NCI-H226 (cell line): Measurements from ENCODE around the gene MRTFA.
"Not testable (repeated sequence)": the region's sequence is repeated elsewhere in the genome, so short reads cannot be mapped to it uniquely, and the experiment has no call there.

Experiments
- DNase-seq: peaks from one replicate; pipeline ENCODE4 v3.0.0-alpha.2; 2015

The MRTFA gene

DNA sequence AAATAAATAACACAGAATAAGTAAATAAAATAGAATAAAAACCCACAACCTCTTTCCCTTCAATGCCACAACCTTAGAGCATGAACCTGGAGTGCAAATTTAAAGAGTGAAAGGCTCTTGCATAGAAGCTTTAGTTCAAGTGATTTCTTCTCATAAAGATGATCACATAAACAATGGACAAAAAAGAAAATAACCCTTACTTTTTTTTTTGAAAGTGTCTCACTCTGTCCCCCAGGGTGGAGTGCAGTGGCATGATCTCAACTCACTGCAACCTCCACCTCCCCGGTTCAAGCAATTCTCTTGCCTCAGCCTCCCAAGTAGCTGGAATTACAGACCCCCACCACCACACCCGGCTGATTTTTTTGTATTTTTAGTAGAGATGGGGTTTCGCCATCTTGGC lies 10.7 kb downstream of the MRTFA start:
- DNase-seq = not testable (repeated sequence)

DNA sequence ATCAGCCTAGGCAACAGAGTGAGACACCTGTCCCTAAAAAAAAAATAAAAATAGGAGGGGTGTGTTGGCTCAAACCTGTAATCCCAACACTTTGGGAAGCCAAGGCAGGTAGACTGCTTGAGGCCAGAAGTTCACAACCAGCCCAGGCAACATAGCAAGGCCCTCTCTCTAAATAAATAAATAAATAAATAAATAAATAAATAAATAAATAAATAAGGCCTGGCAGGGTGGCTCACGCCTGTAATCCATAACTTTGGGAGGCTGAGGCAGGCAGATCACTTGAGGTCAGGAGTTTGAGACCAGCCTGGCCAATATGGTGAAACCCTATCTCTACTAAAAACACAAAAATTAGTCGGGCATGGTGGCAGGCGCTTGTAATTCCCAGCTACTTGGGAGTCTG lies 11.2 kb downstream of the MRTFA start:
- not testable (repeated sequence) for DNase-seq

DNA sequence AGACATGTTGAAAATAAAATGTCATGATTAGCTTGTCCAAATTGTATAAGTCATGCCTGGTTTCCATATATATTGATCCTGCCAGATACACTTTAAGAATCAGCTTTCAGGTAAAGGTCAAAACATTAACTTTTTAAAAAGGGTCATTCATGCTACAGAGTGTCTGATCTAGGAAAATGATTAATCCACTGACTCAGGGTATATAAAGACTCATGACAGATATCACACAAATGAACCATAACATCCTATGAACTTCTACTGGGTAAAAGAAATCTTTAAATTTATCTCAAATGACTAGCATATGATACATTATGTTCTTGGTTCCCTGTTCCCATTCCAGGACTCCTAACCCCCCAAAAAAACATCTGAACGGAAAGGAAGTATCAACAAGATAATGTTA lies 11.7 kb downstream of the MRTFA start:
- DNase-seq = no peak

DNA sequence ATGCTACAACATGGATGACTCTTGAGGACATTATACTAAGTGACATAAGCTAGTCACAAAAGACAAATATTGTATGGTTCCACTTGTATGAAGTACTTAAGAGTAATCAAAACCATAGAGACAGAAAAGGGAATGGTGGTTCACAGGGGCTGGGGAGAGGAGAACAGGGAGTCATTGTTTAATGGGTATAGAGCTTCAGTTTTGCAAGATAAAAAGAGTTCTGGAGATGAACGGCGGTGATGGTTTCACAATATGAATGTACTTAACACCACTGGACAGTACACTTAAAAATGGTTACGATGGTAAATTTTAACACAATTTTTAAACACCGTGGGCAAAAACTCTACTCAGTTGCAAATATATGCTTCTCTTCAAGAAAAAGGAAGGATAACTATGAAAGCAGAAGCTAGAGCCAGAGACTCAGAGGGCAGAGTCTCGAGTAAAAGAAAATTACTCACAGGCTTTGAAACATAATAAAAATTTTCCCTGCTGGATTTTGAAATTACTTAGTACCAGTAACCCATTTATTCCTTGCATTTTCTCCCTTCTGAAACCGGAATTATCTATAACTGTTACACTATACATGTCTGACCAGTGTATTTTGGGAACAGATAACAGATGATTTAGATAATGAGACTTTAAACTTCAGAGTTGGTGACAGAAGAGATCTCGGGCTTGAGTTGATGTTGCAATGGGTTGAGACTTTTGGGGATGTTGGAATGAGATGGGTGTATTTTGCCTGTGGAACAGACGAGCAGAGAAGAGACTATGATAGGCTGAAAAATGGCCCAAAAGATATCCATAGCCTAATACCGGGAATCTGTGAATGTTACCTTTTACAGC lies 15.0 kb downstream of the MRTFA start:
- no peak for DNase-seq

DNA sequence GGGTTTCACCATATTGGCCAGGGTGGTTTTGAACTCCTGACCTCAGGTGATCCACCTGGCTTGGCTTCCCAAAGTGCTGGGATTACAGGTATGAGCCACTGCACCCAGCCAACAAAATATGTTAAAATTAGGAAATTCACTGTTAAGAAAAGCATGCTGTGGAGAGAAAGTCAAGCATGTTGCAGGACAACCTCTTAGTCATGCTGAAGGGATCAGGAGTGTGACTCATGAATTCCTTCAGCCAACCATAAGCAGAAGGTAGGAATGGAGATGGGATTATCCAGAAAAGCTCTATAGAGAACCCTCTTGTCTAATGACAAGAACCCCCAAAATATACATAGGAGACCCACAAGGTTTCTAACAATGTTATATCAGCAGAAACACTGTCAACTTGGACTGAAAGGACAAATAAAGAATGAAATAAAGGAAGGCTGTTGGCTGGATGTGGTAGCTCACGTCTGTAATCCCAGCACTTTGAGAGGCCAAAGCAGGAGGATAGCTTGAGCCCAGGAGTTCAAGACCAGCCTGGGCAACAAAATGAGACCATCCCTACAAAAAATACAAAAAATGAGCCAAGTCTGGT lies 16.0 kb downstream of the MRTFA start:
- peak; percentile 40 for DNase-seq

DNA sequence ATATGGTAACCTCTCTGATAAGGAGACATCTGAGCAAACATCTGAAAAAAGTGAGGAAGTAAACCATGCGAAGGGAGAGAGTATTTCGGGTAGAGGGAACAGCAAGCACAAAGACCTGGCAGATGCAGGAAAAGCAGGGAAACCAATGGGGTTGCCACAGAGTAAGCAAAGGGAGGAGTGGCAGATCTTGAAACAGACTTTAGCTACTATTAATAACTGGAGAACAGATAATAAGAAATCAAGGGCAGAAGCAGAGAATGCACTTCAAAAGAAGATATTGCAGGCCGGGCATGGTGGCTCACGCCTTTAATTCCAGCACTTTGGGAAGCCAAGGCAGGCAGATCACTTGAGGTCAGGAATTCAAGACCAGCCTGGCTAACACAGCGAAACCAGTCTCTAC lies 18.1 kb downstream of the MRTFA start:
- no peak for DNase-seq

DNA sequence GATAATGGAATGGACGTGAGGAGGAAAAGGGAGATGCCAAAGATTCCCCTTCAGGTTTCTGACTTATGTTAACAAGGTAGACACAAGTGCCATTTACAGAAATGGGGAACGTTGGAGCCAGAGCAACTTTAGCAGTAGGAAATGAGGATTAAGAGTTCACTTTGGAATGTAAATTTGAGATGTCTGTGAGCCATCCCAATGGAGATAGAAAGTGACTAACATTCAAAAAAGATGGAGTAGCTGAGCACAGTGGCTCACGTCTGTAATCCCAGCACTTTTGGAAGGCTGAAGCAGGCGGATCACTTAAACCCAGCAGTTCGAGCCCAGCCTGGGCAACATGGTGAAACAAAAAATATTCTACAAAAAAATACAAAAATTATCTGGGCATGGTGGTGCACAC lies 19.9 kb downstream of the MRTFA start:
- DNase-seq = no peak

DNA sequence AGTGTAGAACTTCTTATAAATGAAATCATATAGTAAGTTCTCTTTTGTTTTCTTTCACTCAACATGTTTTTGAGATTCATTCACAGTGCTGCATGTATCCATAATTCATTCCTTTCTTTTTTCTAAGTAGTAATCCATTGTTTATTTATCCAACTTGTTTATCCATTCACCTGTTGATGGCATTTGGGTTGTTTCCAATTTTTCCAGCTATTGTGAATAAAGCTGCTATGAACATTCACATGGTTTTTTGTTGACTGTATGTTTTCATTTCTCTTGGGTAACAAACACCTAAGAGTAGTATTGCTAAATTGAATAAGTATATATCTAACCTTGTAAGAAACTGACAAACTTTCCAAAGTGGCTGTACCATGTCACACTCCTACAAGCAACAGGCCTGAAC lies 23.5 kb downstream of the MRTFA start:
- no peak for DNase-seq

DNA sequence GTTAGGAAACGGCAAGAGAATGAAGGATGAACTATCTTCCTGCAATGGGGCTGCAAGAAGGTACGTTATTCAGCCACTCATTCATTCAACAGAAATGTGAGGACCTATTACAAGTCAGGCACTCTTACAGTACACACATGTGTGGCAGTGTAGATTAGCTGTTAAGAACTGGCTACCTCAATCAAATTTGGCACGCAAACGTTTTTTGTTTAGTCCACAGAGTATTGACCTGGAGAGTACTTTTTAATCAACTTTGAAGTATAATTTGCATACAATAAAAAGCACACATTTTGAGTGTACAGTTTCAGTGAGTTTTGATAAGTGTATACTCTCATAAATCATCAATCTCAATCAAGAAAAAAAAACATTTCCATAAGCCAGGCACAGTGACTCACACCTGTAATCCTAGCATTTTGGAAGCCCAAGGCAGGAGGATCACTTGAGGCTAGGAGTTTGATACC lies 24.2 kb downstream of the MRTFA start:
- no peak for DNase-seq

DNA sequence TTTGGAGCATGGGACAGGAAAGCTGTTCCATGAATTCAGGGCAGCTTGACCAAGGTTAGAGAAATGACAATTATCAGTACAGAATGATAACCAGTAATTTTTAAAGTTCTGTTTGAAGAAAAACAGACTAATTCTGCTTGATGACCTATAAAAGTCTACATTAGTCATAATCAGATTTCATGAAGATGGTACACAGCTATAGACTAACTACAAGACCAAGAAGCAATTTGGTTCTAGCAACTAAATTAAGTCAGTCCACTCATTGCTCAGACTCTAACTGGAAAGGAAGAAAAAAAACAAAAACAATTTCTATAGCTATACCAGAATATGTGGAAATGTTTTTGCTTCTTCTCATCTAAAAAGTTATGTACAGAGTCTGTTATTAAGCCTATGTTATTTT lies 24.9 kb downstream of the MRTFA start:
- DNase-seq = no peak

DNA sequence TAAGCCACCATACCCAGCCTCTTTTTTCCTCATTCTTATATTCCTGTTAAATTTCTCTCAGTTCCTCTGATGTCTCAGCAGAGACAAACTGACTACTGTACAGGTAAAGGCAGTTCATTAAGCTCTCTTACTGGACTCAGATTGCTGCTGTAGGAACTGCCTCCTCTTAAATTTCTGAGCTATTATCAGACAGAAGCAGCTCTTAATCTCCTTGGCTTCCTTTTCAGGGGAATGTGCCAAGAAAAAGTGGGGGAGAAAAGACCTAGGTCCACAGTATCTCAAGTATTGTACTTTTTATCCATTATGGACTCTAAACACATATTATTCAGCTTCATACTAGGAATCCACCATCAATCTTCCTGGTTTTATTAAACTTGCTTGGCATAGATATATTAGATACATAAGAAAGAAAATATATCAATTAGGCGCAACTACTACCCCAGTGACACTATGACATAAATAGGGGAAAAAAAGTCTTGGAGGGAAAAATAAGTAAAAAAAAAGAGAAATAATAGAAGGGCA lies 26.1 kb downstream of the MRTFA start:
- peak; percentile 38 for DNase-seq

DNA sequence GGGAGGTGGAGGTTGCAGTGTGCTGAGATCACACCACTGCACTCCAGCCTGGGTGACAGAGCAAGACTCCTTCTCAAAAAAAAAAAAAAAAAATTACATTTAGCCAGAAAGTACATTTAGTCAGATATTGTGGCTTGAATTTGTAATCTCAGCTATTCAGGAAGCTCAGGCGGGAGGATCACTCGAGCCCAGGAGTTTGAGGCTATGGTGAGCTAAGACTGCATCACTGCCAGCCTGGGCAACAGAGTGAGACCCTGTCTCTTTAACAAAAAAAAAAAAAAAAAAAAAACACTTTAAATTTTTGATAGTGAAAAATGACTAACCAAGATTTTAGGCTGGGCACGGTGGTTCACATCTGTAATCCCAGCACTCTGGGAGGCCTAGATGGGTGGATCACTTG lies 27.3 kb downstream of the MRTFA start:
- peak; percentile 46 for DNase-seq

DNA sequence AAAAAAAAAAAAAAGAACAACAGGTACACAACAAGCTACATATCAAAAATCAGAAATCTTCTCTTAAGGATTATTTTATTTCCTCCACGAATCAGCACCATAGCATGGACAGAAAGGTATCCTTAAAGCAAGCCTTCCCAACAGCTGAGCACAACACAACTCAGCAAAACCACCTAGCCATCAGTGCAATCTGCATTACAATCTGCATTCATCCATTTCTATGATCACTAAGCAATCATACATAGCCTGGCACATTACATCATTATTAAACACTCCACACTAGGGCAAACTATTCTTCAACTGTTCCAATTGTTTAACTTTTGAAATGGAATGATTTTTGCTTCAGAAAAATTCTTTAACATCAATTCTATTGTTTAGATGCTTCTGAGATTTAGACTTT lies 29.0 kb downstream of the MRTFA start:
- no peak for DNase-seq

DNA sequence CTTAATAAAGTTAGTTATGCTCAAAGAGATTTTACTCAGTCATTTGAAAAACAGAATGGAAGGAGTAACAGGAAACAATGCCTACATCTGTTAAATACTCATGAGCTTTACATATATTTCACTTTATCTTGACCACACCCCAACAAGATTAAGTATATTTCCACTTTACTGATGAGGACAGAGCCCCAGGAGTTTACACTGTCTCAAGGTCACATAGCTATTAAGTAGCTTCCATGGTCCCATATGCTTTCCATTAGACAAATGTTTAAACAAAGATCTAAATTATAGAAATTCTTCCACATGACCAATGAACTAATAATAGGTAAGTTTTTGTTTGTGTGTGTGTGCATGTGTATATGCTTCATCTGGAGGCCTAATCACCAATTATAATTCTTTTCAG lies 30.2 kb downstream of the MRTFA start:
- no peak for DNase-seq

DNA sequence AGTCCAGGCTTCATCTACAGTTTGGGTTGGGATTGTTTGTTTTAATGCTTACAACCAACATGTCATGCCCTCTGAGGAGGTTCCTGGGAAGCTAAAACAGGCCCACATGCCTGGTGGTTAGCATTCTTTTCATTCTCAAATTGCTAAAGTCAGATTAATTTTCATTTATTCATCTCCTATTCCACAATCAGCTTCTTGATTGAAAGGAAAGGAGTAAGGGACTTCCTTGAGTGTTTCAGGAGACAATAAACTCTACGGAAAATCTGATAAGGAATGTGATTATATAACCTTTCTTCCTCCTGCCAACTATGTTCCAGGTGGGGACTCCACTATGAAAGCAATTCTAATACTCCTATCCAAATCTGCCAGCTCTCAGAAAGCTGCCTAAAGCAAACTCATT lies 30.8 kb downstream of the MRTFA start:
- no peak for DNase-seq

DNA sequence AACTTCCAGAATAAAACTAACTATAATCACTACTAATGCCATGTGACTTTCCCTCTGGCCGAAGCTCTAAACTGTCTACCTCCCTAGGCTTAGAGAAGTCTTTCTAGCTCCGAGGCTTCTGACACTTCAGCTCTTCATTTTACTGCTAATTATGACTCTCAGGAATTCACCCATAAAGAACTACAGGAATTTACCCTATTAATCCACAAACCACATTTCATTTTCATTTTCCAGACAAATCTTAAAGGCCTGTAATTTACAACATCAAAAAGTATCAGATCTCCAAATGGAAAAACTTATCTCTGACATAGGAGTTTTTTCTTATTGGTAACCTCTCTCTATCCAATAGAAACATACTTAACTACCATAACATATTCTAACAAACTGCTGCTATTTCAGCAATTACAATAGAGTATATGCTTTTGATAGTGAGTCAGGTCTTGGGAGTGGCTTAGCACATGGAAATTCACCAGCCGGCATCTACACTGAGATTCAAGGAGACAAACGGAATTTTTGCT lies 33.4 kb downstream of the MRTFA start:
- DNase-seq = peak; percentile 51

DNA sequence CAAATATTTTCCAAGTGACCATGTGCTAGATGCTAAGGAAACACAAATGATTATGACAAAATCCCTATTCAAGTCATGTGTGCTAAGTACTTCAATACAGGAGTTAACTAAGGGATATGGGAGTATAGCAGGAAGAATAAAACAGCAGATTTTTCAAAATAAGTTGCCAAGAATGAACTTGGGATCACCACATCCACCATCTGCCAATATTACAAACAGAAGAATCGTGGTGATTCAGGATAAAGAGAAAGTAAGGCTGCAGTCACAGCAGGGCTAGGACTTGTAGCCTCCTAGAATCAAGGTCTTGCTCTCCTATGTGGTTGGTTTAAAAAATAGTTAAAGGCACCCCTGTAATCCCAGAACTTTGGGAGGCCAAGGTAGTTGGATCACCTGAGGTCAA lies 34.3 kb downstream of the MRTFA start:
- DNase-seq = no peak

DNA sequence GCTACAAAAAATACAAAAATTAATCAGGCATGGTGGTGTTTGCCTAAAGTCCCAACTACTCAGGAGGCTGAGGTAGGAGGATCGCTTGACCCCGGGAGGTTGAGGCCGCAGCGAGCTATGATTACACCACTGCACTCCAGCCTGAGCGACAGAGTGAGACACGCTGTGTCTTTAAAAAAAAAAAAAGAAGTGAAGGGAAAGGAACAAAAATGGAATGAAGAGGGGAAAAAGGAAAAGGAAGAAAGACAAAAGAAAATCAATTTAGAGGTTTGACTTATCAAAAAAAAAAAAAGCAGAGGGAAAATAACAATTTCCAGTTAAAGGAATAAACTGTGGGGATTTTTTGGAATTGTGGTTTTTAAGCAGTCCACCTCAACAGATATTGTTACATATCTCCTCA lies 36.8 kb downstream of the MRTFA start:
- no peak for DNase-seq

DNA sequence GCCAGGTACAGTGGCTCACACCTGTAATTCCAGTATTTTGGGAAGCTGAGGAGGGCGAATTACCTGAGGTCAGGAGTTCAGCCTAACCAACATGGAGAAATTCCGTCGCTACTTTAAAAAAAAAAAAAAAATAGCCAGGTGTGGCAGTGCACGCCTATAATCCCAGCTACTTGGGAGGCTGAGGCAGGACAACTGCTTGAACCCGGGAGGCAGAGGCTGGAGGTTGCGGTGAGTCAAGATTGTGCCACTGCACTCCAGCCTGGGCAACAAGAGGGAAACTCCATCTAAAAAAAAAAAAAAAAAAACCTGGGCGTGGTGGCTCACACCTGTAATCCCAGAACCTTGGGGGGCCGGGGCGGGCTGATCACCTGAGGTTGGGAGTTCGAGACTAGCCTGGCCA lies 37.8 kb downstream of the MRTFA start:
- not testable (repeated sequence) for DNase-seq

DNA sequence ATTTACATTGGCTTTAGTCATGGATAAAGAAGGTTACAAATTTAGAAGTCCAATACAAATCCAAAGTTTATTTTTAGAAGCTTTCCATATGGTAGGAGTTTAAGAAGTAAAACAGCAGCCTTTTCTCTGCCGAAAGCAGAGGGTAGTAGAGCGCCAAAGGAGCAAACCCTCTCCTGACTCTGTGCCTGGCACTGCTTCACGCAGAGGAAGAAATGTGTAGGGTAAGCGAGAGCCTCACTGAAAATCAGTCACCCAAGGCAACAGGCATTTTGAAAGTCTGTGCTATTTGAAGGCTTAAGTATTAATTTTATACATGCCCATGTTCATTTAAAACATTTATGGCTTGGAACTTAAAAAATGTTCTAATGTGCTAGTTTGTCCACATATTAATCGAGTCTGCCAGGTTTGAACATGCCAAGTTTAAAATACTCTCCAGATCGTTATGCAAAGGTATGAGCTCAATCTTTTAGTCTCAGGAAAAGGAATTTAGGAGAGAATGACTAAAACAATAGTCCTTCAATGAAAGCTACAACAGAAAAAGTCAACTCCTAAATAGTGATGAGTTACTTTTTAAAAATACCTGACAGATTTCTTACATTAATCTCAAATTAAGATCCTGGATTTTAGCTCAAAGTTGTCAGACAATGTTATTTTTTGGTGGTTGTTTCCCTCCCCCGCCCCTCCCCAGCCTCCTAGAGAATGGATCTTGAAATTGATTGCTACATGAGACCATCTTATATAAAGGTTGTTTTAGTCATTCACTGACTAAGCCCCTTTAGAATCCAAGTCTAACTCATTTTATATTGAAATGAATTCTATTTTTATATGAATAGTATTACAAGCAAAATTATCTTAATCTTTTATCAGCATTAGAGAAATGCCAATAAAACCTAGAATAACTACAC lies 38.7 kb downstream of the MRTFA start:
- peak; percentile 29 for DNase-seq

DNA sequence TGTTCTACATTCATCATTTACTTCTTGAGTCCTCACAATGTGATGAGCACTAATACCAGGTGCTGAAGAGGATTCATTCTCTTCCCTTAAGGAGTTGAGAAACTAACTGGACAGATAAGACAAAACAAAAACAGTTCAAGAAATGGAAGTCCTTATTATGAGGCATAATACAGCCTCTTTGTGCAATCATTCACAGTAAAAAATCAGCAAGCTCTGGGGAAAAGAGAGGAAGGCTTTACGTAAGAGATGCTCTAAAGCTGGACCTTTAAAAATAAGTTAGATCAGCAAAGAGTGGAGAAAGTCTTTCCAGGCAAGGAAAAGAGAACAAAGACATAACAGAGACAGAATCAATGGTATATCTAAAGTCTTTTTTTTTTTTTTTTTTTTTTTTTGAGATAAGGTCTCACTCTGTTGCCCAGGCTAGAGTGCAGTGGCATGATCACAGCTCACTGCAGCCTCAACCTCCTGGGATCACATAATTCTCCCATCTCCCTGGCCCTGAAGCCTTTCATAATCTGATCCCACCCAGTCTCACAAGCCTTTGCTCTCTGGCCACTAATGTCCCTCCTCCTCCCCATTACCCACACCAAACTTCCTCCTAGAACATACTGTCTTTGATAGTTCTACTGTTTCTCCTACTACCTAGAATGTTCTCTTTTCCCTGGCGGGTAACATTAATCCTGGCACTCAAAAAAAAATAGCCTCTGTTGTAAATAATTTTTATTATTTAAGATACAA lies 40.9 kb downstream of the MRTFA start:
- no peak for DNase-seq

DNA sequence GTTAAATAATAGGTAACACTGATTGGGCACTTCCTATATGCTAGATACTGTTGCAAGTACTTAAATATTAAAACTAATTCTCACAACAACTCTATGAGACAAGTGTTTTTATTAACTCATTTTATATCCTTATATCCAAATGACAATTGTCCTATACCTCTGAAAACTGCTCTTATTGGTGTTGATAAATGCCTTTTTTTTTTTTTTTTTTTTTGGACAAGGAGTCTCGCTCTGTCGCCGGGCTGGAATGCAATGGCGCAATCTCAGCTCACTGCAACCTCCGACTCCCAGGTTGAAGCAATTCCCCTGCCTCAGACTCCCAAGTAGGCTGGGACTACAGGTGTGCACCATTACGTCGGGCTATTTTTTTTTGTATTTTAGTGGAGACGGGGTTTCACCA lies 41.6 kb downstream of the MRTFA start:
- no peak for DNase-seq
